ENCODE measurements around the gene CYB561D1. TPM values are rescaled to one million over a fixed set of nuclear protein-coding genes. Genes with fewer than 3 reads are reported as not detected.

CYB561D1 gene
- polyA plus RNA-seq, 3 donors from 2014 or later, result 8.8 to 20.3 (median 10.2) TPM

- H3K36me3 Mint-ChIP-seq, result peaks cover 6 to 21% (median 9%) of the 10 kb centered on the region in 3 donors
Observed at GRCh38 chr1:109499661-109500536, 6.0 kb downstream of the CYB561D1 start.

GRCh38 chr1:109500941-109501381, 7.1 kb downstream of the CYB561D1 start:
- DNase-seq, result no peak
- Mint-ChIP-seq H3K4me3 (peak overlapping the region; percentile 38 to 85 (median 73)), H3K36me3 (peaks cover 6 to 17% (median 8%) of the 10 kb centered on the region in 3 donors), H3K27me3 (ENCODE audit: low read depth in 3 of 3) (peaks cover 0 to 2% (median 2%) of the 10 kb centered on the region in 3 donors), H3K27ac (peak overlapping the region; percentile 5 to 92 (median 85)), H3K4me1 (peaks cover 75 to 84% of the 10 kb centered on the region in 2 donors), H3K9me3 (no peaks in the 10 kb centered on the region)

More at GRCh38 chr1:109499661-109500536, 6.0 kb downstream of the CYB561D1 start:
- Mint-ChIP-seq H3K4me3 (peak overlapping the region; percentile 23 to 73 (median 45)), H3K4me1 (peaks cover 79 to 84% of the 10 kb centered on the region in 2 donors), H3K9me3 (no peaks in the 10 kb centered on the region), H3K27ac (peak overlapping the region; percentile 5 to 92 (median 85)), H3K27me3 (ENCODE audit: low read depth in 3 of 3) (peaks cover 0 to 2% (median 2%) of the 10 kb centered on the region in 3 donors)
- peak; percentile 25 to 41 (median 31) for DNase-seq

- H3K27me3 Mint-ChIP-seq (ENCODE audit: low read depth in 3 of 3), result peaks cover 0 to 2% (median 2%) of the 10 kb centered on the region in 3 donors
- H3K9me3 Mint-ChIP-seq, result no peaks in the 10 kb centered on the region
- peak overlapping the region; percentile 72 to 85 (median 74) for H3K4me3 Mint-ChIP-seq
- H3K4me1 Mint-ChIP-seq, result peaks cover 70 to 82% of the 10 kb centered on the region in 2 donors
- H3K27ac Mint-ChIP-seq, result peak overlapping the region; percentile 72 to 92 (median 86)
- H3K36me3 Mint-ChIP-seq, result peaks cover 0 to 9% (median 0%) of the 10 kb centered on the region in 3 donors
- peak in 1 of 3 donors; percentile 23 for DNase-seq
Observed at GRCh38 chr1:109501644-109502363, 7.9 kb downstream of the CYB561D1 start.

- Mint-ChIP-seq H3K36me3 (peaks cover 0 to 8% (median 5%) of the 10 kb centered on the region in 3 donors), H3K27ac (peak overlapping the region; percentile 72 to 92 (median 86)), H3K9me3 (no peaks in the 10 kb centered on the region), H3K4me3 (peak overlapping the region; percentile 72 to 85 (median 74)), H3K27me3 (ENCODE audit: low read depth in 3 of 3) (peaks cover 0 to 2% (median 2%) of the 10 kb centered on the region in 3 donors), H3K4me1 (peaks cover 72 to 81% of the 10 kb centered on the region in 2 donors)
- peak; percentile 47 to 53 (median 49) for DNase-seq
Observed at GRCh38 chr1:109502364-109502851, 8.5 kb downstream of the CYB561D1 start.

- H3K4me1 Mint-ChIP-seq, result peaks cover 80 to 88% of the 10 kb centered on the region in 2 donors
- H3K9me3 Mint-ChIP-seq, result no peaks in the 10 kb centered on the region
- H3K4me3 Mint-ChIP-seq, result peak overlapping the region in 4 of 5 donors; percentile 22 to 54 (median 26)
- no peak for DNase-seq
- H3K27ac Mint-ChIP-seq, result peak overlapping the region; percentile 33 to 83 (median 56)
- peaks cover 0 to 5% (median 4%) of the 10 kb centered on the region in 3 donors for H3K36me3 Mint-ChIP-seq
- H3K27me3 Mint-ChIP-seq (ENCODE audit: low read depth in 3 of 3), result peaks cover 2 to 5% (median 4%) of the 10 kb centered on the region in 3 donors
Observed at GRCh38 chr1:109503935-109504334, 10.0 kb downstream of the CYB561D1 start.

GRCh38 chr1:109504974-109505373, 11.1 kb downstream of the CYB561D1 start:
- Mint-ChIP-seq H3K4me3 (no peak overlapping the region), H3K9me3 (no peaks in the 10 kb centered on the region), H3K4me1 (peaks cover 76 to 85% of the 10 kb centered on the region in 2 donors), H3K27ac (peak overlapping the region; percentile 42 to 80 (median 55)), H3K36me3 (peaks cover 0 to 5% (median 4%) of the 10 kb centered on the region in 3 donors), H3K27me3 (ENCODE audit: low read depth in 3 of 3) (peaks cover 0 to 6% (median 5%) of the 10 kb centered on the region in 3 donors)
- DNase-seq, result no peak

- peaks cover 0 to 5% (median 0%) of the 10 kb centered on the region in 3 donors for H3K36me3 Mint-ChIP-seq
- H3K9me3 Mint-ChIP-seq, result no peaks in the 10 kb centered on the region
- peaks cover 49 to 59% of the 10 kb centered on the region in 2 donors for H3K4me1 Mint-ChIP-seq
- DNase-seq, result no peak
- peak overlapping the region; percentile 82 to 92 (median 86) for H3K4me3 Mint-ChIP-seq
- peaks cover 0 to 9% (median 6%) of the 10 kb centered on the region in 3 donors for H3K27me3 Mint-ChIP-seq (ENCODE audit: low read depth in 3 of 3)
- H3K27ac Mint-ChIP-seq, result peak overlapping the region in 5 of 6 donors; percentile 40 to 62 (median 48)
Observed at GRCh38 chr1:109508001-109508872, 14.3 kb downstream of the CYB561D1 start.

GRCh38 chr1:109508873-109509175, 14.9 kb downstream of the CYB561D1 start:
- Mint-ChIP-seq H3K27ac (peak overlapping the region in 4 of 6 donors; percentile 40 to 62 (median 48)), H3K36me3 (peaks cover 0 to 5% (median 0%) of the 10 kb centered on the region in 3 donors), H3K9me3 (no peaks in the 10 kb centered on the region), H3K4me1 (peaks cover 46 to 55% of the 10 kb centered on the region in 2 donors), H3K4me3 (peak overlapping the region; percentile 82 to 92 (median 86)), H3K27me3 (ENCODE audit: low read depth in 3 of 3) (peaks cover 0 to 9% (median 6%) of the 10 kb centered on the region in 3 donors)
- no peak for DNase-seq

- H3K4me1 Mint-ChIP-seq, result peaks cover 41 to 49% of the 10 kb centered on the region in 2 donors
- no peaks in the 10 kb centered on the region for H3K9me3 Mint-ChIP-seq
- peaks cover 0 to 5% (median 0%) of the 10 kb centered on the region in 3 donors for H3K36me3 Mint-ChIP-seq
- H3K4me3 Mint-ChIP-seq, result peak within 1 kb of the TSS; percentile 90 to 95 (median 95)
- peak within 1 kb of the TSS in 5 of 6 donors; percentile 40 to 93 (median 79) for H3K27ac Mint-ChIP-seq
- peak; percentile 65 to 69 (median 69) for DNase-seq
- H3K27me3 Mint-ChIP-seq (ENCODE audit: low read depth in 3 of 3), result peaks cover 0 to 9% (median 6%) of the 10 kb centered on the region in 3 donors
Observed at GRCh38 chr1:109509176-109510134, 15.6 kb downstream of the CYB561D1 start, which contains the start of gene AMIGO1. Gene AMIGO1 (minus strand): TSS chr1:109509727. CDS start chr1:109508912, 815 bp downstream.

GRCh38 chr1:109513110-109513710, 19.3 kb downstream of the CYB561D1 start:
- Mint-ChIP-seq H3K9me3 (no peaks in the 10 kb centered on the region), H3K27ac (no peak overlapping the region), H3K27me3 (ENCODE audit: low read depth in 3 of 3) (peaks cover 1 to 10% (median 6%) of the 10 kb centered on the region in 3 donors), H3K4me3 (no peak overlapping the region), H3K4me1 (peaks cover 18 to 21% of the 10 kb centered on the region in 2 donors), H3K36me3 (no peaks in the 10 kb centered on the region)
- no peak for DNase-seq

- peaks cover 7 to 8% of the 10 kb centered on the region in 2 donors for H3K4me1 Mint-ChIP-seq
- peaks cover 1 to 7% (median 3%) of the 10 kb centered on the region in 3 donors for H3K27me3 Mint-ChIP-seq (ENCODE audit: low read depth in 3 of 3)
- DNase-seq, result no peak
- no peak overlapping the region for H3K4me3 Mint-ChIP-seq
- no peaks in the 10 kb centered on the region for H3K9me3 Mint-ChIP-seq
- no peaks in the 10 kb centered on the region for H3K36me3 Mint-ChIP-seq
- H3K27ac Mint-ChIP-seq, result no peak overlapping the region
Observed at GRCh38 chr1:109514846-109515245, 21.0 kb downstream of the CYB561D1 start.

Data from immature natural killer cell (primary cell).